ENCODE measurements around the gene C3orf18.

- TF ChIP-seq POLR2A (conservative IDR thresholded peaks at IDR 0.05) (no peak; the same call in 1 of the 2 replicates), POLR2AphosphoS5 (IDR thresholded peaks at IDR 0.05; ENCODE audit: control insufficient read depth, insufficient read depth, low read depth, low read length) (no peak), EP300 (IDR thresholded peaks at IDR 0.05; ENCODE audit: low read length) (no peak), MCM7 (IDR thresholded peaks at IDR 0.05) (no peak), ELF1 (tag; IDR thresholded peaks at IDR 0.05) (no peak), RAD21 (CRISPR knock-in tag; conservative IDR thresholded peaks at IDR 0.05 in 1 of 2, IDR thresholded peaks at IDR 0.05 in 1 of 2) (no peak)
- TF ChIP-seq, protein P1, sequence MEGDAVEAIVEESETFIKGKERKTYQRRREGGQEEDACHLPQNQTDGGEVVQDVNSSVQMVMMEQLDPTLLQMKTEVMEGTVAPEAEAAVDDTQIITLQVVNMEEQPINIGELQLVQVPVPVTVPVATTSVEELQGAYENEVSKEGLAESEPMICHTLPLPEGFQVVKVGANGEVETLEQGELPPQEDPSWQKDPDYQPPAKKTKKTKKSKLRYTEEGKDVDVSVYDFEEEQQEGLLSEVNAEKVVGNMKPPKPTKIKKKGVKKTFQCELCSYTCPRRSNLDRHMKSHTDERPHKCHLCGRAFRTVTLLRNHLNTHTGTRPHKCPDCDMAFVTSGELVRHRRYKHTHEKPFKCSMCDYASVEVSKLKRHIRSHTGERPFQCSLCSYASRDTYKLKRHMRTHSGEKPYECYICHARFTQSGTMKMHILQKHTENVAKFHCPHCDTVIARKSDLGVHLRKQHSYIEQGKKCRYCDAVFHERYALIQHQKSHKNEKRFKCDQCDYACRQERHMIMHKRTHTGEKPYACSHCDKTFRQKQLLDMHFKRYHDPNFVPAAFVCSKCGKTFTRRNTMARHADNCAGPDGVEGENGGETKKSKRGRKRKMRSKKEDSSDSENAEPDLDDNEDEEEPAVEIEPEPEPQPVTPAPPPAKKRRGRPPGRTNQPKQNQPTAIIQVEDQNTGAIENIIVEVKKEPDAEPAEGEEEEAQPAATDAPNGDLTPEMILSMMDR (IDR thresholded peaks at IDR 0.05 in 2 of 3, conservative IDR thresholded peaks at IDR 0.05 in 1 of 3; ENCODE audit: insufficient read depth in 2 of 3, low read depth in 1 of 3, low read length in 3 of 3): no peak
- TF ChIP-seq, protein P2, sequence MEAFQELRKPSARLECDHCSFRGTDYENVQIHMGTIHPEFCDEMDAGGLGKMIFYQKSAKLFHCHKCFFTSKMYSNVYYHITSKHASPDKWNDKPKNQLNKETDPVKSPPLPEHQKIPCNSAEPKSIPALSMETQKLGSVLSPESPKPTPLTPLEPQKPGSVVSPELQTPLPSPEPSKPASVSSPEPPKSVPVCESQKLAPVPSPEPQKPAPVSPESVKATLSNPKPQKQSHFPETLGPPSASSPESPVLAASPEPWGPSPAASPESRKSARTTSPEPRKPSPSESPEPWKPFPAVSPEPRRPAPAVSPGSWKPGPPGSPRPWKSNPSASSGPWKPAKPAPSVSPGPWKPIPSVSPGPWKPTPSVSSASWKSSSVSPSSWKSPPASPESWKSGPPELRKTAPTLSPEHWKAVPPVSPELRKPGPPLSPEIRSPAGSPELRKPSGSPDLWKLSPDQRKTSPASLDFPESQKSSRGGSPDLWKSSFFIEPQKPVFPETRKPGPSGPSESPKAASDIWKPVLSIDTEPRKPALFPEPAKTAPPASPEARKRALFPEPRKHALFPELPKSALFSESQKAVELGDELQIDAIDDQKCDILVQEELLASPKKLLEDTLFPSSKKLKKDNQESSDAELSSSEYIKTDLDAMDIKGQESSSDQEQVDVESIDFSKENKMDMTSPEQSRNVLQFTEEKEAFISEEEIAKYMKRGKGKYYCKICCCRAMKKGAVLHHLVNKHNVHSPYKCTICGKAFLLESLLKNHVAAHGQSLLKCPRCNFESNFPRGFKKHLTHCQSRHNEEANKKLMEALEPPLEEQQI (IDR thresholded peaks at IDR 0.05): no peak
Measured at GRCh38 chr3:50609071-50609762, 41.7 kb upstream of the C3orf18 start.
